Activated gamma-delta T cell treated with Interleukin-2 at 50 U/mL for 16 hours (primary cell): Measurements from ENCODE around the gene APOBEC2.
"Not testable (repeated sequence)": the region's sequence is repeated elsewhere in the genome, so short reads cannot be mapped to it uniquely, and the experiment has no call there.

Source experiments
- DNase-seq: peaks from one replicate; pipeline ENCODE4 v3.0.0-alpha.2; 2020

The APOBEC2 gene

DNA sequence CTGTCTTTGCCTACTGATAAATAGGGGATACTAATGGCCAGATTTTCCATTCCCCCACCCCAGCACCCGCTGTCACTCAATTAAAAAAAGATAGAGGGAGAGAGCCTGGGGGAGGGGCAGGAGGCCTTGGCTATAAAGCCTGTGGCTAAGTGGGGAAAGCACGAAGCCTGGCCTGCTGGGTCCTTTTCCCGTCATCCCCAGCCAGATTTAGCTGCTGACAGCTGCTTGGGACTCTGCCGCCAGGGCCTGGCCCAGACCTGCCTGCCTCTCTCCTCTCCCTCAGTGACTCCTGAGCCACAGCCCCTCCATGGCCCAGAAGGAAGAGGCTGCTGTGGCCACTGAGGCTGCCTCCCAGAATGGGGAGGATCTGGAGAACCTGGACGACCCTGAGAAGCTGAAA, at the start of gene APOBEC2:
Gene APOBEC2 (plus strand): TSS at position 162 of the 400 bp plus-strand sequence. CDS start 146 bp downstream, at position 308.
- no peak for DNase-seq

DNA sequence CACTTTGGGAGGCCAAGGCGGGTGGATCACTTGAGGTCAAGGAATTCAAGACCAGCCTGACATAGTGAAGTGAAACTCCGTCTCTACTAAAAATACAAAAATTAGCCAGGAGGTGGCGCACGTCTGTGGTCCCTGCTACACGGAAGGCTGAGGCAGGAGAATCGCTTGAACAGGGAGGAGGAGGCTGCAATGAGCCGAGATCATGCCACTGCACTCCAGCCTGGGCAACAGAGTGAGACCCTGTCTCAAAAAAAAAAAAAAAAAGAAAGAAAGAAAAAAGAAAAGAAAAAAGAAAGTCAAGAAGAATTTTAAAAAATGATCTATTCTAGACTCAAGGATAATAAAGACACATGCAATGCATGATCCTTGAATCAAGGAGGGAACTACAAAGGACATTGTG, 46.8 kb upstream of the APOBEC2 start:
- peak; percentile 53 for DNase-seq

DNA sequence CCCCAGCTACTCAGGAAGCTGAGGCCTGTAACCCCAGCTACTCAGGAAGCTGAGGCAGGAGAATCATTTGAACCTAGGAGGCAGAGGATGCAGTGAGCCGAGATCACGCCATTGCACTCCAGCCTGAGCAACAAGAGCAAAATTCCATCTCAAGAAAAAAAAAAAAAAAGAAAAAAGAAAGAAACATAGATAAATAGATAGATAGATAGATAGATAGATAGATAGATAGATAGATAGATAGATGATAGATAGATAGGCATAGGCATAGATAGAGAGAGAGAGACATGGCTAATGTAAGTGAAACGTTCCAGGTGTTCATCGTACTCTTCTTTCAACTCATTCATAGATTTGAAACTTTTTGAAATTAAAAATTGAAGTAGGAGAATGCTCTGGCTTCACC, 46.0 kb upstream of the APOBEC2 start:
- DNase-seq = not testable (repeated sequence)

DNA sequence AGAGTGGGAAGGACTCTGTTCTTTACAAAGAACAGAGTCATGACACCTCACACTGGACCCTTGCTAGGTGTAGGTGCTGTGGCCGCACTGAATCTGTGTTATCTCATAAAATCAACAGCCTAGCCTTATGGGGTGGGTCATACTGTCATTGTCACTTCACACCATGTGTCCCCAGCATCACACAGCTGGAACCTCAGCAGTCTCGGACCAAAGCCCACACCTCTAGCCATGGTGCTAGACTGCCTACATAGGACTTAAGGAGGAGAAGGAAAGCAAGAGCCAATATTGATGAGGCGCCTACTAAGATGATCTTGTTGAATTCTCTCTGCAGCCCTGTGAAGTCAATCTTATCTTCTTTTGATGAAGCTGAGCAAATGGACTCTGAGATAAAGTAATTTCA, 45.0 kb upstream of the APOBEC2 start:
- no peak for DNase-seq

GRCh38 chr6:41009669-41010068, 43.3 kb upstream of the APOBEC2 start:
- DNase-seq = no peak

GRCh38 chr6:41011673-41012072, 41.3 kb upstream of the APOBEC2 start:
- DNase-seq = no peak

DNA sequence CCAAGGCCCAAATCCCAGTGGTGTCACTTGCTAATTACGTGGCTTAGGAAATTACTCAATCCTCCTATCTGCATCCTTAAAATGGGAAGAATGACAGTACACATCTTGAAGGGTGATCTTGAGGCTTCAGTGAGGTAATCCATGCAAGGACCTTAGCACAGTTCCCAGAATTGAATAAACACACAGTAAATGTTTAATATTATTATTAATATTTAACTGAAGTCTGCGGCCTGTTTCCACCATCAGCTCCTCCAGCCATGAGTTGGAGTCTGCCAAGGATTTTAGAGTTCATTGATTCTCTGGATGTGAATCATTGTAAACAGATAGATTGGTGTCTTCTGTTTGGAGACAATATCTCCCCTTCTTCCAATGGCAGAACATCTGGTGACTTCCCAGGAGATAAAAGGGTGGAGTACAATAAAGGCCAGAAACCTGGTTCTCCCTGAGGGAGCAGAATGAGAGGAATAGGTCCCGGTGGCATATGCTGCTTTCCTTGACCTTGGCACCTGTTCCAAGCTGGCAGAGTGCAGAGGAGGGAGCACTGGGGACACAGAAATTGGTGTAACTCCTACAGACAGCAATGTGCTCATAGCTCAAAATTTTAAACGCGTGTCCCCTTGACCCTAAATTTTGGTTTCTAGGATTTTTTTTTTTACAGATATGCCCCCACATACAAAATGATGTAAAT, 39.4 kb upstream of the APOBEC2 start:
- no peak for DNase-seq

DNA sequence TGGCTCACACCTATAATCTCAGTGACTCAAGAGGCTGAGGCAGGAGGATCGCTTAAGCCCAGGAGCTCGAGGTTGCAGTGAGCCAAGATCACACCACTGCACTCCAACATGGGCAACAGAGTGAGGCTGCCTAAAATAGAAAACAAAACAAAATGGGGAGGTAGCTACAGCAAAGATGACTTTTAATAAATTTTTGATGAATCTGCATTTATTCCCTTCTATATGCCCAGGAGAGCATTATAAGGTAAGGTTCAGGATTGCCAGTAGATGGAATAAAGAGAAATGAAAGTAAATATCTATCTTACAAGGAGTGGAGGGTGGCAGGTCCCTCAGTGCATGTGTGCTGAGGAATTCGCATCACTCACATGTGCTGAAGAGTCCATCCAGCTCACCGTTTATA, 38.2 kb upstream of the APOBEC2 start:
- DNase-seq = no peak

DNA sequence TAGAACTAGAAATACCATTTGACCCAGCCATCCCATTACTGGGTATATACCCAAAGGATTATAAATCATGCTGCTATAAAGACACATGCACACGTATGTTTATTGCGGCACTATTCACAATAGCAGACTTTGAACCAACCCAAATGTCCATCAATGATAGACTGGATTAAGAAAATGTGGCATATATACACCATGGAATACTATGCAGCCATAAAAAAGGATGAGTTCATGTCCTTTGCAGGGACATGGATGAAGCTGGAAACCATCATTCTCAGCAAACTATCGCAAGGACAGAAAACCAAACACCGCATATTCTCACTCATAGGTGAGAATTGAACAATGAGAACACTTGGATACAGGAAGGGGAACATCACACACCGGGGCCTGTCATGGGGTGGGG, 37.1 kb upstream of the APOBEC2 start:
- not testable (repeated sequence) for DNase-seq

DNA sequence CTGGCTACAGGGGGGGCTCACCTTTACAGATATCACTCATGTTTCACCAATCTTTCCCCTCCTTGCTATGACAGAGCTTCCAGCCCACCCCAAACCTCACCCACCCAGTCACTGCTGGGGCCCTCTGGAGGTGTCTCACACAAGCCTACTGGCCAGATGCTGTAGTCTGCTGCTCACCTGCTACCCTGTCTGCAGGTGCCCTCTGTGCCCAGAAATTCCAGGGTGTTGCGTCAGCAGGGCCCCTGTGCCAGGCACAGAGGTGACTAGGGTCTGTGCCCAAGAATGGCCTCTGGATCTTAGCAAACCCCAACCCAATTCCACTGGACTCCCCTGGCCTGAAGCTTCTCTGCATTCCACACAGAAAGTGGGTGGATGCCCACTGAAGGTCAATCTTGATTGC, 35.3 kb upstream of the APOBEC2 start:
- DNase-seq = no peak

DNA sequence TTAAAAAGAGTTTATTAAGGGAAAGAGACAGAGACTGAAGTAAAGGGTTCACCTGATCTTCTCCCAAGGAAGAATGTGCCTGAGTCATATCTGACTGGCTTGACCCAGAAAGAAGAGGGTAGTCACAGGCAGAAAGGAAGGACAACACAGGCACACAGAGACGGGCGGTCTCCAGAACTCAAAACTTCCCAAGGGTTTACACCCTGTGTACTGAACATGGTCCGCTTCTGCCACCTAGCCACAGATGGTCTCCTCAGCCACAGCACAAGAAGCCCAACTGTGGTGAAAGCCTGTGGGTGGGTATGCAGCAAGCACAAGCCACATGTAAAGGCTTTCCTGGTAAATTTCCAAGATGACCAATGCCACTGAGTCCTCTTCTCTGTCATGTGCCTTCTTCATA, 31.2 kb upstream of the APOBEC2 start:
- no peak for DNase-seq

GRCh38 chr6:41022294-41022693, 30.7 kb upstream of the APOBEC2 start:
- DNase-seq = no peak

DNA sequence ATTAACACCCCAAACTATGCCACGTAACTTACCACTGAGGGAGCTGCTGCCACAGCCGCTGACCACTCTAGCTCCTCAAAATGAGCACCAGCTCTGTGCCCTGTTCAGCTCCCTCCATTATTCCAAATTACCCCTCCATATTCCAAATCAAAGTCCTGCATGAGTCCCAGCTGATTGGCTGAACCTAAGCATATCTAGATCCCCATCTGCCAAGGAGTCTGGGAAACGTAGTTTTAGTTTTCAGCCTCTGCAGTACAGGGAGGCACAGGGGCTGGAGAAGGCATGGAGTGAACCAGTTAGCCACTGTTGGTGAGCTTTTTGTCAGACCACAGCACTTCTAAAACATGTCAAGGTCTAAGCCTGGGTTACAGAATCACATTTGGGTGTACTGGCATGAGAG, 29.9 kb upstream of the APOBEC2 start:
- no peak for DNase-seq

DNA sequence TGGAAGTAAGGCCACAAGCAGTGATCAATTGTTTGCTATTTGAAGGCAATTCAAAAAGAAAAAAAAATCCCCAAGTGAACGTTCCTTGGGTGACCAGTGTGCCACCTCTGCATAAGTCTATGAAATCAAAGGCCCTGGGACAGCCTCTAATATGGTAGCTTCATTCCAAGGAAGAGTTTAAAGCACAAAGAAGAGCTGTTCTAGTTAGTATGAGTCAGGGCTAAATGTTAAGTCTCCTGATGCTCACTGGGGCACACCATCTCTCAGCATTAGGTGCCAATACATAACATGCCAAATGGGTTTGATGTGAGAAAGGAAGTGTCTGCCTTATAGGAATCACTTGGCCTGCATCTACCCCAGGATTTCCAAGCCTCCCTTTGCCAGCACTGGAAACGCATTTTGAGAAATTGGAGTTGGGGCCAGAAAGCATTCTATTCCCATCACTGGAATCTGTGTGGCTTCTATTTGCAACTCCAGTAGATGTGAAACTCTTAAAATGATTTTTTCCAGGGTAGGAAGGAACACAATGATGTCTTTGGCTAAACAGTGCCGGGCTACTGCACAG, 27.0 kb upstream of the APOBEC2 start:
- DNase-seq = no peak

DNA sequence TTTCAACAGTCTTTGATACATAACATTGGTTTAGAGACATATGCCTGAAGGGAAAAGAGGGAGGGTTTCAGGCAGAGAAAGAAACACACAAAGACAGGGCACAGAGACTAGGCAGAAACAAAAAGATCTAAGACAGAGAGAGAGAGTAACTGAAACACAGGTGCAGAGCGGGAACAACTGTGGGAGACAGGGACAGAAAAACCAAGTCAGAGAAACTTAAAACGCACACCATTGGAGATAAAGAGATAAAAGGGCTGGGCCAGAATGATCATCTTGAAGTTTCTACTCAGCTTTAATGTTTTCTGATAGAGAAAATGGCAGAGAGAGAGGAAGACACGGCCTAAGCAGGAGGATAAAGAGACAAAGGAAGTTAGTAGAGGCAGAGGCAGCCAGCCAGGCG, 25.8 kb upstream of the APOBEC2 start:
- no peak for DNase-seq

DNA sequence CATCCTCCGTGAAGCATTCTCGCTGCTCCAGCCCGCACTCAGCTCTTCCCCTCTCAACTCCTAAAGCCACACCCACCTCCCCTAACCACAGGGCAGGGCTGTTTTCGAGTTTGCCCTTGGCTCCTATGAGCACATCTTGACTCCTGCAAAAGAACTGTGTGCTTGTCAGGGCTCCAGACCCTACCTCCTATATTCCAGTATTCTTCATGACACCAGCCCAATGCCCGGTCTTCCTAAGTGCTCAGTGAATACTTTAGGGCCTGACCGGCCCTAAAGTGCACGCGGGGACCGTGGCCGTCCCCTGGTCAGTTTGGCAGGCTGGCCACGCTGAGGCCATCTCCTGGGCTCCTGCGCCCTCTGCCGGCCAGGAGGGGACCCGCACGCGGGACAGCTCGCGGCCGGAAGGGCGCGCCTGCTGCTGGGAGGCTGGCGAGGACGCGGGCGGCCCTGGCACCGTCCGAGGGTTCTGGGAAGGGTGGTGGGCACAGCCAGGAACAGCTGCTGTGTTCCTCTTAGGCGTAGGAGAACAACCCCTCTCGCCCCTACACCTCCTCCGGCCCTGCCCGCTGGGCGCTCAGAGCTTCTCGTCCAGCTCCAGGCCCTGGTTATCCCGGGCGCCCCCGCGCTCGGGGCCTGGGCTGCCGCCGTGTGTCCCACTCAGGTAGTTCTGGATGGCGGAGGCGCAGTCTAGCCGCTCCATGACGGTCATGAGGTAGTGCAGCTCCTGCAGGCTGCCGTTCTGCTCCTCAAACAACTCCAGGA, 25.0 kb upstream of the APOBEC2 start:
- DNase-seq = peak; percentile 69

- DNase-seq = no peak
These were observed 24.2 kb upstream of the APOBEC2 start for GRCh38 chr6:41028561-41029412.

DNA sequence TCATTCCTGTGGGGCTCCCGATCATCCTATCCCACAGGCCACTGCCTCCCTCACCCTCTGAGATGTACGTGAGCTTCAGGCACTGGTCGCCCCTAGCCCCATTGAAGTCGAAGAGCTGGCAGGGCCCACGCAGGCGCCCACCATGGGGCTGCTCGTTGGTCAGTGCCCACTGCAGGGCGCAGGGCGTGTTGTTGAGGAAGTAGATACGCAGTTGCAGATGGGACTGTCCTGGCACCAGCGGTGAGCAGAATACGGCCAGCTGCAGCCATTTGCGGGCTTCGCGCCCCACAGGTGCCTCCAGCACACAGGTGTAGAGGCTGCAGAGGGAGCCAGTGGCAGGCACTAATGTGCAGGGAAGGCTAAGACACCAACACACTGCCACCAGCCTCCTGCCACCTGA, 20.2 kb upstream of the APOBEC2 start:
- DNase-seq = no peak

DNA sequence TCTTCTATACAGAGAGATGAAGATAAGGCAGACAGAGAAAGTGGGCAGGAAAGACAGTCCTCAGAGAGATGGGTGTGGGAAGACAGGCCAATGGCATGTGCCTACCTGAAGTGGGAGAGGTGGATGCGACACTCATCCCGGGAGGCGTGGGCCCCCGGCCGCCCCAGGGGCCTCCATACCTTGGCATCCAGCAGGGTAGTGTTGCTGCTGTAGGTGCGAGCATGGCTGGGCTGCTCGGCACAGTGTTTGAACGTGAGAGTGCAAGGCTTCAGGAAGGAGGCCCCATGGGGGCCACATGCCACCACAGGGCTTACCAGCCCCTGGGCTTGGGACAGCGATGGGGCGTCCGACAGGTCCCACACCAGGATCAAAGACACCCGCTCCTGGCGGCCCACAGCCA, 19.2 kb upstream of the APOBEC2 start:
- DNase-seq = no peak

DNA sequence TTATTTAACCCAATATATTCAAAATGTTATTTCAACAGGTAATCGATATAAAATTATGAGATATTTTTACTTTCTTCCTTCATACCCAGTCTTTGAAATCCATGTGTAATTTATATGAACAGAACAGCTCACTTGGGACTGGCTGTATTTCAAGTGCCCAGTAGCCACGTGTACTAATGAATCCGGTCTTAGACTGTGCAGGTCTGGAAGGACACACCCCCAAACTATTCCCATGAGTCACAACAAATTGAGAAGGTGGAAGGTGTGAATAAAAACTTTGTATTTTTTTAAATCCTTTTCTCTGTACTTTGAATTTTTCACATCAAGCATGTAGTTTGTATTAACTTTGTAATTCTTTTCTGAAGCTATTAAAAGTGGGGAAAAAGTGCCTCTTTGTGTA, 16.8 kb upstream of the APOBEC2 start:
- DNase-seq = no peak

DNA sequence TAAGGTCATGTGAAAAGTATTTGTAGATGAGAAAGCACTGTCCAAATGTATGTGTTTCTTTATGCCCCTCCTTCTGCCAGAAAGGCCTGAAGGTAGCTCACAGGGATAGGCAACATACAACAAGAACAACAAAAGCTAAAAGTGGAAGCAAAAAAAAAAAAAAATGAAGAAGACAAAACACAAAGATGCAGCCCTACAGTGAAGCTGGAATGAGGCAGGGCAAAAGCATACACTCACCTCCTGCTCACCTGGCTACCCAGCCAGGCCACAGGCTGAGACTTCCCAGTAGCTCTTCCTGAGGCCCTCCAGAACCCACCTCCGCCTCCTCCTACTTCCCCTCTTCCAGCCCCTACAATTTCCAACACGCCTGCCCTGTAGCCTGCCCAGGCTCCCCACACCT, 16.4 kb upstream of the APOBEC2 start:
- no peak for DNase-seq

DNA sequence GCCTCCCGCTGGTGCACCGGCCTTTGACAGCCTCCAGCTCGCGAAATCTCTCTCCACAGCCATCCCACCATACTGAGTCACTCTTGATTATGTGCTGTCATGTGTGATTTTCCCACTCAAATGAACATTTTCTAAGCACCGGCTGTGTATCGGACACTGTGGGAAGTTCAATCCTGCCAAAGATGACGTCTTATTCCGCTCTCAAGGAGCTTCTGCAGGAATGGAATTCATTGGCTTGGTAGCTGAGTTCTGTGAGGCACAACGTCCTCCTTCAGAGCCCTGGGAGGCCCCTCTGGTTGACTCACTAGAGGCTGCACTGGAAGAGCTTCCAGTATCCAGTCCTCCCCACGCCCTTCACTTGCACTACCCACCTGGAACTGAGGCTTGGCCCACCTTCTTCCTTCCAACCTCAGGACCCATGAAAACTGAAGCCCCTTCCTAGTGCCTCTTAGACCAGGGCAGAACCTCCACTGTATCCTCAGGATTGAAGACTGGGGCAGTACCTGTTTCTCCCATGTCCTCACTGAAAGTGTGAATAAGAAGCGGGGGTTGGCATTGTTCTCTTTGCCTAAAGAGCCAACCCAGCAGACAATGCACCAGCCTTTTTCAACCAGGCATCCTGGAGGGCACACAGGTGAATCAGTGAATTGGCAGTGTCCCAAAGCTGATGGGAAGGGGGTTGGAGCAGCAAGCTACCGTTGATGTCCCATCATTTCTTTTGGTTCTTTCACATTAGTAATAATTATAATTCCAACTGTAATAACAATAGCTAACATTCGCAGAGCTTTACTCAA, 15.7 kb upstream of the APOBEC2 start:
- no peak for DNase-seq

- DNase-seq = no peak
These were observed 14.8 kb upstream of the APOBEC2 start for GRCh38 chr6:41038205-41038604.
